Hepatocyte (in vitro differentiated cells): Measurements from ENCODE around the gene ATP5IF1.

Source experiments
- CTCF ChIP-seq: fragments of 200-600 bp; sonication (generic); IDR thresholded peaks from 2 replicates; pipeline ENCODE4 v1.5.1; 2016; ENCODE audit warnings: antibody characterized with exemption, mild to moderate bottlenecking; ENCODE audit not compliant: poor library complexity
- EZH2 ChIP-seq: fragments of 200-600 bp; sonication (generic); IDR thresholded peaks from 2 replicates; pipeline ENCODE4 v1.6.1; 2016; ENCODE audit warnings: antibody characterized with exemption, mild to moderate bottlenecking, borderline replicate concordance
- EZH2phosphoT487 ChIP-seq: fragments of 200-600 bp; sonication (generic); IDR thresholded peaks from one replicate; pipeline ENCODE4 v1.6.1; 2018; ENCODE audit warnings: antibody characterized with exemption, mild to moderate bottlenecking, low read depth, moderate library complexity; ENCODE audit not compliant: unreplicated experiment, severe bottlenecking

GRCh38 chr1:28200234-28200873, 35.6 kb upstream of the ATP5IF1 start:
- TF ChIP-seq EZH2phosphoT487, result no peak
- no peak for TF ChIP-seq CTCF
- no peak for TF ChIP-seq EZH2
